Neural crest cell (in vitro differentiated cells): Measurements from ENCODE around the gene CD80. TPM values are rescaled to one million over a fixed set of nuclear protein-coding genes. Genes with fewer than 3 reads are reported as not detected.
"Not testable (repeated sequence)": the region's sequence is repeated elsewhere in the genome, so short reads cannot be mapped to it uniquely, and the experiment has no call there.

ENCODE experiments used
- DNase-seq: peaks from one replicate; pipeline ENCODE4 v3.0.0; 2021; ENCODE audit warnings: low read depth, mixed read lengths, low spot score
- H3K27ac Mint-ChIP-seq: one replicate; pipeline ENCODE4 v1.8.0; 2021; ENCODE audit warnings: mild to moderate bottlenecking, mixed read lengths; ENCODE audit not compliant: unreplicated experiment
- H3K27me3 Mint-ChIP-seq: 2 replicates; pipeline ENCODE4 v1.8.0; 2021; ENCODE audit warnings: low read depth, mild to moderate bottlenecking, mixed read lengths
- H3K36me3 Mint-ChIP-seq: 2 replicates; pipeline ENCODE4 v1.8.0; 2021; ENCODE audit warnings: low read depth, mild to moderate bottlenecking, mixed read lengths
- H3K4me1 Mint-ChIP-seq: 2 replicates; pipeline ENCODE4 v1.8.0; 2021; ENCODE audit warnings: mixed read lengths
- H3K4me3 Mint-ChIP-seq: one replicate; pipeline ENCODE4 v1.8.0; 2021; ENCODE audit warnings: mild to moderate bottlenecking, mixed read lengths
- H3K9me3 Mint-ChIP-seq: 2 replicates; pipeline ENCODE4 v1.8.0; 2021; ENCODE audit warnings: mixed read lengths
- CTCF ChIP-seq: fragments of 200-600 bp; sonication (generic); conservative IDR thresholded peaks from 2 replicates; pipeline ENCODE4 v1.5.0; 2021; ENCODE audit warnings: antibody characterized with exemption, mild to moderate bottlenecking
- total RNA-seq: library from RNA; stranded (reverse); gene quantifications from 2 replicates; pipeline ENCODE4 v1.2.1, GENCODE V29; 2021

CD80 gene
- total RNA-seq, 1 donor from 2014 or later, result not detected

- H3K27me3 Mint-ChIP-seq, result no peaks in the 10 kb centered on the region
- H3K9me3 Mint-ChIP-seq, result peaks cover 2% of the 10 kb centered on the region
- H3K27ac Mint-ChIP-seq, result no peak overlapping the region
- no peak overlapping the region for H3K4me3 Mint-ChIP-seq
- peaks cover 4% of the 10 kb centered on the region for H3K4me1 Mint-ChIP-seq
- TF ChIP-seq CTCF, result no peak
- no peaks in the 10 kb centered on the region for H3K36me3 Mint-ChIP-seq
- DNase-seq, result no peak
Measured at GRCh38 chr3:119557877-119558269, 1.5 kb downstream of the CD80 start.

- TF ChIP-seq CTCF, result no peak
- H3K27me3 Mint-ChIP-seq, result no peaks in the 10 kb centered on the region
- peaks cover 2% of the 10 kb centered on the region for H3K9me3 Mint-ChIP-seq
Measured at GRCh38 chr3:119557192-119557876, 2.1 kb downstream of the CD80 start.

GRCh38 chr3:119555929-119556328 is 3.5 kb downstream of the CD80 start:
- Mint-ChIP-seq H3K9me3 (peaks cover 2% of the 10 kb centered on the region), H3K27me3 (no peaks in the 10 kb centered on the region), H3K4me1 (peaks cover 4% of the 10 kb centered on the region), H3K36me3 (no peaks in the 10 kb centered on the region), H3K27ac (peak overlapping the region; percentile 4), H3K4me3 (no peak overlapping the region)
- TF ChIP-seq CTCF, result no peak
- DNase-seq, result no peak

More at GRCh38 chr3:119557192-119557876, 2.1 kb downstream of the CD80 start:
- H3K4me1 Mint-ChIP-seq, result peaks cover 4% of the 10 kb centered on the region
- H3K4me3 Mint-ChIP-seq, result no peak overlapping the region
- H3K36me3 Mint-ChIP-seq, result no peaks in the 10 kb centered on the region
- DNase-seq, result no peak
- no peak overlapping the region for H3K27ac Mint-ChIP-seq

GRCh38 chr3:119555309-119555735 is 4.1 kb downstream of the CD80 start:
- no peak for DNase-seq
- H3K27ac Mint-ChIP-seq, result no peak overlapping the region
- H3K4me3 Mint-ChIP-seq, result no peak overlapping the region

GRCh38 chr3:119553823-119554415 is 5.5 kb downstream of the CD80 start:
- H3K36me3 Mint-ChIP-seq, result no peaks in the 10 kb centered on the region
- no peak overlapping the region for H3K27ac Mint-ChIP-seq
- no peaks in the 10 kb centered on the region for H3K27me3 Mint-ChIP-seq
- H3K4me1 Mint-ChIP-seq, result no peaks in the 10 kb centered on the region
- no peaks in the 10 kb centered on the region for H3K9me3 Mint-ChIP-seq
- no peak for DNase-seq
- TF ChIP-seq CTCF, result no peak
- no peak overlapping the region for H3K4me3 Mint-ChIP-seq

More at GRCh38 chr3:119555309-119555735, 4.1 kb downstream of the CD80 start:
- H3K36me3 Mint-ChIP-seq, result no peaks in the 10 kb centered on the region
- no peaks in the 10 kb centered on the region for H3K27me3 Mint-ChIP-seq
- TF ChIP-seq CTCF, result no peak
- H3K4me1 Mint-ChIP-seq, result peaks cover 4% of the 10 kb centered on the region
- peaks cover 2% of the 10 kb centered on the region for H3K9me3 Mint-ChIP-seq

- not testable (repeated sequence) for H3K27ac Mint-ChIP-seq, H3K4me3 Mint-ChIP-seq, DNase-seq, H3K9me3 Mint-ChIP-seq, H3K27me3 Mint-ChIP-seq, H3K4me1 Mint-ChIP-seq, H3K36me3 Mint-ChIP-seq
Measured at GRCh38 chr3:119552928-119553327, 6.5 kb downstream of the CD80 start.
